Measurements from ENCODE around the gene CACNA2D3.
A peak's percentile ranks its signal among the peaks of the same experiment; 100 is the strongest.

CACNA2D3 gene

GRCh38 chr3:54817628-54818027 lies 695.3 kb downstream of the CACNA2D3 start:
- intact Hi-C loops (cut with DNase I; ENCODE audit: low total_unique reads), result no loop called here
- no peak overlapping the region for H3K4me3 ChIP-seq

GRCh38 chr3:54818486-54818885 lies 696.1 kb downstream of the CACNA2D3 start:
- DNase-seq, result no peak
- Histone ChIP-seq H3K27me3 (no peaks in the 10 kb centered on the region), H3K4me3 (no peak overlapping the region), H3K4me1 (peaks cover 0 to 4% (median 0%) of the 10 kb centered on the region in 4 donors), H3K9me3 (no peaks in the 10 kb centered on the region), H3K27ac (no peak overlapping the region), H3K36me3 (no peaks in the 10 kb centered on the region)
- no peak for TF ChIP-seq CTCF (IDR thresholded peaks at IDR 0.05)
- intact Hi-C loops (cut with DNase I; ENCODE audit: low total_unique reads), result no loop called here

More at GRCh38 chr3:54817628-54818027, 695.3 kb downstream of the CACNA2D3 start:
- Histone ChIP-seq H3K27ac (no peak overlapping the region), H3K4me1 (peaks cover 0 to 4% (median 0%) of the 10 kb centered on the region in 4 donors), H3K9me3 (no peaks in the 10 kb centered on the region), H3K27me3 (no peaks in the 10 kb centered on the region), H3K36me3 (no peaks in the 10 kb centered on the region)
- TF ChIP-seq CTCF (IDR thresholded peaks at IDR 0.05), result no peak
- DNase-seq, result no peak

GRCh38 chr3:54818942-54819341 lies 696.6 kb downstream of the CACNA2D3 start:
- Histone ChIP-seq H3K36me3 (no peaks in the 10 kb centered on the region), H3K4me3 (no peak overlapping the region), H3K4me1 (peaks cover 0 to 4% (median 0%) of the 10 kb centered on the region in 4 donors), H3K27me3 (no peaks in the 10 kb centered on the region), H3K9me3 (no peaks in the 10 kb centered on the region), H3K27ac (no peak overlapping the region)
- no peak for DNase-seq
- no peak for TF ChIP-seq CTCF (IDR thresholded peaks at IDR 0.05)
- intact Hi-C loops (cut with DNase I; ENCODE audit: low total_unique reads), result no loop called here

GRCh38 chr3:54819946-54820345 lies 697.6 kb downstream of the CACNA2D3 start:
- TF ChIP-seq CTCF (IDR thresholded peaks at IDR 0.05), result no peak
- no peaks in the 10 kb centered on the region for H3K9me3 ChIP-seq
- no peaks in the 10 kb centered on the region for H3K36me3 ChIP-seq
- H3K27ac ChIP-seq, result no peak overlapping the region
- H3K27me3 ChIP-seq, result no peaks in the 10 kb centered on the region
- no peak for DNase-seq
- intact Hi-C loops (cut with DNase I; ENCODE audit: low total_unique reads), result no loop called here
- H3K4me1 ChIP-seq, result peaks cover 0 to 4% (median 0%) of the 10 kb centered on the region in 4 donors
- H3K4me3 ChIP-seq, result no peak overlapping the region

- H3K9me3 ChIP-seq, result no peaks in the 10 kb centered on the region
- no peaks in the 10 kb centered on the region for H3K36me3 ChIP-seq
- no peak overlapping the region for H3K27ac ChIP-seq
- intact Hi-C loops (cut with DNase I; ENCODE audit: low total_unique reads), result no loop called here
- peaks cover 0 to 4% (median 0%) of the 10 kb centered on the region in 4 donors for H3K4me1 ChIP-seq
- no peaks in the 10 kb centered on the region for H3K27me3 ChIP-seq
- H3K4me3 ChIP-seq, result no peak overlapping the region
- no peak for TF ChIP-seq CTCF (IDR thresholded peaks at IDR 0.05)
- DNase-seq, result no peak
Observed at GRCh38 chr3:54822206-54822605, 699.9 kb downstream of the CACNA2D3 start.

- Histone ChIP-seq H3K9me3 (peaks cover 0 to 7% (median 4%) of the 10 kb centered on the region in 3 donors), H3K4me1 (peaks cover 0 to 4% (median 0%) of the 10 kb centered on the region in 4 donors), H3K36me3 (no peaks in the 10 kb centered on the region), H3K27me3 (no peaks in the 10 kb centered on the region), H3K27ac (no peak overlapping the region), H3K4me3 (no peak overlapping the region)
- DNase-seq, result peak in 1 of 2 donors; percentile 26
- TF ChIP-seq CTCF (IDR thresholded peaks at IDR 0.05), result no peak
- intact Hi-C loops (cut with DNase I; ENCODE audit: low total_unique reads), result no loop called here
Observed at GRCh38 chr3:54826251-54826691, 703.9 kb downstream of the CACNA2D3 start.
